ENCODE data around the gene CDKAL1.
A peak's percentile ranks its signal among the peaks of the same experiment; 100 is the strongest.
"Not testable (repeated sequence)": the region's sequence is repeated elsewhere in the genome, so short reads cannot be mapped to it uniquely, and the experiment has no call there.

The CDKAL1 gene

GRCh38 chr6:20756584-20757147 lies 222.4 kb downstream of the CDKAL1 start:
- H3K27me3 ChIP-seq (replicated peaks in 2 of 5; ENCODE audit: control insufficient read depth in 4 of 5, insufficient read depth in 5 of 5, low read length in 4 of 5); H3K36me3 ChIP-seq (ENCODE audit: control insufficient read depth in 4 of 4, insufficient read depth in 4 of 4, low read length in 3 of 4); POLR2A ChIA-PET; CTCF ChIA-PET; H3K9me3 ChIP-seq (ENCODE audit: control extremely low read depth in 1 of 5, control insufficient read depth in 4 of 5, insufficient read depth in 2 of 5, low read depth in 1 of 5, low read length in 4 of 5); DNase-seq; H3K4me1 ChIP-seq (ENCODE audit: control extremely low read depth in 1 of 4, control insufficient read depth in 4 of 4, insufficient read depth in 4 of 4, low read length in 3 of 4); H3K27ac ChIP-seq (ENCODE audit: insufficient read depth in 1 of 2, low read depth in 1 of 2, low read length in 2 of 2, poor library complexity in 1 of 2, severe bottlenecking in 2 of 2); H3K4me3 ChIP-seq (ENCODE audit: control insufficient read depth in 1 of 7, extremely low read depth in 1 of 7, insufficient read depth in 4 of 7, low read depth in 2 of 7, low read length in 6 of 7): not testable (repeated sequence)
- 100% methylated on average over 1 of the region's 2 CpGs for WGBS (ENCODE audit: insufficient coverage)

GRCh38 chr6:20757761-20758160 lies 223.5 kb downstream of the CDKAL1 start:
- DNase-seq: no peak
- ChIA-PET POLR2A (no interaction called here), CTCF (no interaction called here)
- peaks cover 0 to 6% (median 4%) of the 10 kb centered on the region in 5 experiments for H3K9me3 ChIP-seq (ENCODE audit: control extremely low read depth in 1 of 5, control insufficient read depth in 4 of 5, insufficient read depth in 2 of 5, low read depth in 1 of 5, low read length in 4 of 5)
- H3K27ac ChIP-seq (ENCODE audit: insufficient read depth in 1 of 2, low read depth in 1 of 2, low read length in 2 of 2, poor library complexity in 1 of 2, severe bottlenecking in 2 of 2): no peak overlapping the region
- WGBS (ENCODE audit: insufficient coverage): no CpG with 5 or more reads among the region's 2 CpGs
- H3K36me3 ChIP-seq (ENCODE audit: control insufficient read depth in 4 of 4, insufficient read depth in 4 of 4, low read length in 3 of 4): peaks cover 0 to 7% (median 2%) of the 10 kb centered on the region in 4 experiments
- H3K4me3 ChIP-seq (ENCODE audit: control insufficient read depth in 1 of 7, extremely low read depth in 1 of 7, insufficient read depth in 4 of 7, low read depth in 2 of 7, low read length in 6 of 7): no peak overlapping the region
- no peaks in the 10 kb centered on the region for H3K27me3 ChIP-seq (replicated peaks in 2 of 5; ENCODE audit: control insufficient read depth in 4 of 5, insufficient read depth in 5 of 5, low read length in 4 of 5)
- no peaks in the 10 kb centered on the region for H3K4me1 ChIP-seq (ENCODE audit: control extremely low read depth in 1 of 4, control insufficient read depth in 4 of 4, insufficient read depth in 4 of 4, low read length in 3 of 4)

- H3K4me3 ChIP-seq (ENCODE audit: control insufficient read depth in 1 of 7, extremely low read depth in 1 of 7, insufficient read depth in 4 of 7, low read depth in 2 of 7, low read length in 6 of 7): no peak overlapping the region
- H3K36me3 ChIP-seq (ENCODE audit: control insufficient read depth in 4 of 4, insufficient read depth in 4 of 4, low read length in 3 of 4): peaks cover 0 to 5% (median 1%) of the 10 kb centered on the region in 4 experiments
- H3K4me1 ChIP-seq (ENCODE audit: control extremely low read depth in 1 of 4, control insufficient read depth in 4 of 4, insufficient read depth in 4 of 4, low read length in 3 of 4): peaks cover 0 to 4% (median 0%) of the 10 kb centered on the region in 4 experiments
- ChIA-PET CTCF (interaction anchor here (1.2 kb wide), 1 partner anchor 12 kb away, joined by 3 read pairs; no protein-coding TSS in a partner anchor), POLR2A (no interaction called here)
- H3K27me3 ChIP-seq (replicated peaks in 2 of 5; ENCODE audit: control insufficient read depth in 4 of 5, insufficient read depth in 5 of 5, low read length in 4 of 5): no peaks in the 10 kb centered on the region
- H3K9me3 ChIP-seq (ENCODE audit: control extremely low read depth in 1 of 5, control insufficient read depth in 4 of 5, insufficient read depth in 2 of 5, low read depth in 1 of 5, low read length in 4 of 5): peaks cover 0 to 2% (median 0%) of the 10 kb centered on the region in 5 experiments
- no peak for DNase-seq
- WGBS (ENCODE audit: insufficient coverage): 100% methylated on average over 4 of the region's 4 CpGs
- H3K27ac ChIP-seq (ENCODE audit: insufficient read depth in 1 of 2, low read depth in 1 of 2, low read length in 2 of 2, poor library complexity in 1 of 2, severe bottlenecking in 2 of 2): no peak overlapping the region
Measured at GRCh38 chr6:20763296-20763695, 229.0 kb downstream of the CDKAL1 start.

- peak; percentile 63 to 95 (median 87) for DNase-seq
- WGBS (ENCODE audit: insufficient coverage): no CpG with 5 or more reads among the region's 3 CpGs
- H3K9me3 ChIP-seq (ENCODE audit: control extremely low read depth in 1 of 5, control insufficient read depth in 4 of 5, insufficient read depth in 2 of 5, low read depth in 1 of 5, low read length in 4 of 5): no peaks in the 10 kb centered on the region
- peak overlapping the region in 1 of 7 experiments; percentile 4 for H3K4me3 ChIP-seq (ENCODE audit: control insufficient read depth in 1 of 7, extremely low read depth in 1 of 7, insufficient read depth in 4 of 7, low read depth in 2 of 7, low read length in 6 of 7)
- H3K27ac ChIP-seq (ENCODE audit: insufficient read depth in 1 of 2, low read depth in 1 of 2, low read length in 2 of 2, poor library complexity in 1 of 2, severe bottlenecking in 2 of 2): peak overlapping the region; percentile 55 to 65
- H3K36me3 ChIP-seq (ENCODE audit: control insufficient read depth in 4 of 4, insufficient read depth in 4 of 4, low read length in 3 of 4): peaks cover 0 to 3% (median 0%) of the 10 kb centered on the region in 4 experiments
- ChIA-PET POLR2A (no interaction called here), CTCF (interaction anchor here (1.1 kb wide), 1 partner anchor 21 kb away, joined by 4 read pairs; no protein-coding TSS in a partner anchor)
- peaks cover 9 to 39% (median 18%) of the 10 kb centered on the region in 4 experiments for H3K4me1 ChIP-seq (ENCODE audit: control extremely low read depth in 1 of 4, control insufficient read depth in 4 of 4, insufficient read depth in 4 of 4, low read length in 3 of 4)
- H3K27me3 ChIP-seq (replicated peaks in 2 of 5; ENCODE audit: control insufficient read depth in 4 of 5, insufficient read depth in 5 of 5, low read length in 4 of 5): no peaks in the 10 kb centered on the region
Measured at GRCh38 chr6:20769631-20770030, 235.4 kb downstream of the CDKAL1 start.

- Histone ChIP-seq H3K36me3 (ENCODE audit: control insufficient read depth in 4 of 4, insufficient read depth in 4 of 4, low read length in 3 of 4) (peaks cover 0 to 3% (median 0%) of the 10 kb centered on the region in 4 experiments), H3K4me1 (ENCODE audit: control extremely low read depth in 1 of 4, control insufficient read depth in 4 of 4, insufficient read depth in 4 of 4, low read length in 3 of 4) (peaks cover 9 to 39% (median 18%) of the 10 kb centered on the region in 4 experiments), H3K9me3 (ENCODE audit: control extremely low read depth in 1 of 5, control insufficient read depth in 4 of 5, insufficient read depth in 2 of 5, low read depth in 1 of 5, low read length in 4 of 5) (no peaks in the 10 kb centered on the region), H3K27me3 (replicated peaks in 2 of 5; ENCODE audit: control insufficient read depth in 4 of 5, insufficient read depth in 5 of 5, low read length in 4 of 5) (no peaks in the 10 kb centered on the region), H3K4me3 (ENCODE audit: control insufficient read depth in 1 of 7, extremely low read depth in 1 of 7, insufficient read depth in 4 of 7, low read depth in 2 of 7, low read length in 6 of 7) (peak overlapping the region in 1 of 7 experiments; percentile 26), H3K27ac (ENCODE audit: insufficient read depth in 1 of 2, low read depth in 1 of 2, low read length in 2 of 2, poor library complexity in 1 of 2, severe bottlenecking in 2 of 2) (peak overlapping the region; percentile 30 to 65)
- ChIA-PET CTCF (interaction anchor here (1.3 kb wide), 2 partner anchors 18 to 32 kb away, joined by 3 to 4 read pairs; no protein-coding TSS in a partner anchor), POLR2A (no interaction called here)
- DNase-seq: peak in 2 of 3 donors; percentile 25 to 42
- WGBS (ENCODE audit: insufficient coverage): no CpG with 5 or more reads among the region's 1 CpG
Measured at GRCh38 chr6:20770773-20771172, 236.5 kb downstream of the CDKAL1 start.

GRCh38 chr6:20771409-20771808 lies 237.2 kb downstream of the CDKAL1 start:
- Histone ChIP-seq H3K27me3 (replicated peaks in 2 of 5; ENCODE audit: control insufficient read depth in 4 of 5, insufficient read depth in 5 of 5, low read length in 4 of 5) (no peaks in the 10 kb centered on the region), H3K27ac (ENCODE audit: insufficient read depth in 1 of 2, low read depth in 1 of 2, low read length in 2 of 2, poor library complexity in 1 of 2, severe bottlenecking in 2 of 2) (peak overlapping the region in 1 of 2 experiments; percentile 30), H3K36me3 (ENCODE audit: control insufficient read depth in 4 of 4, insufficient read depth in 4 of 4, low read length in 3 of 4) (peaks cover 0 to 3% (median 0%) of the 10 kb centered on the region in 4 experiments), H3K4me1 (ENCODE audit: control extremely low read depth in 1 of 4, control insufficient read depth in 4 of 4, insufficient read depth in 4 of 4, low read length in 3 of 4) (peaks cover 9 to 39% (median 18%) of the 10 kb centered on the region in 4 experiments), H3K9me3 (ENCODE audit: control extremely low read depth in 1 of 5, control insufficient read depth in 4 of 5, insufficient read depth in 2 of 5, low read depth in 1 of 5, low read length in 4 of 5) (no peaks in the 10 kb centered on the region), H3K4me3 (ENCODE audit: control insufficient read depth in 1 of 7, extremely low read depth in 1 of 7, insufficient read depth in 4 of 7, low read depth in 2 of 7, low read length in 6 of 7) (no peak overlapping the region)
- ChIA-PET POLR2A (no interaction called here), CTCF (interaction anchor here (1.3 kb wide), 2 partner anchors 17 to 32 kb away, joined by 3 to 4 read pairs; no protein-coding TSS in a partner anchor)
- 73% methylated on average over 4 of the region's 6 CpGs for WGBS (ENCODE audit: insufficient coverage)
- DNase-seq: no peak

- ChIA-PET POLR2A (no interaction called here), CTCF (interaction anchor here (1.6 kb wide), 1 partner anchor 11 kb away, joined by 3 read pairs; no protein-coding TSS in a partner anchor)
- WGBS (ENCODE audit: insufficient coverage): 100% methylated on average over 1 of the region's 1 CpG
- peaks cover 0 to 2% (median 0%) of the 10 kb centered on the region in 4 experiments for H3K36me3 ChIP-seq (ENCODE audit: control insufficient read depth in 4 of 4, insufficient read depth in 4 of 4, low read length in 3 of 4)
- H3K27ac ChIP-seq (ENCODE audit: insufficient read depth in 1 of 2, low read depth in 1 of 2, low read length in 2 of 2, poor library complexity in 1 of 2, severe bottlenecking in 2 of 2): no peak overlapping the region
- no peaks in the 10 kb centered on the region for H3K9me3 ChIP-seq (ENCODE audit: control extremely low read depth in 1 of 5, control insufficient read depth in 4 of 5, insufficient read depth in 2 of 5, low read depth in 1 of 5, low read length in 4 of 5)
- DNase-seq: no peak
- peaks cover 9 to 34% (median 21%) of the 10 kb centered on the region in 4 experiments for H3K4me1 ChIP-seq (ENCODE audit: control extremely low read depth in 1 of 4, control insufficient read depth in 4 of 4, insufficient read depth in 4 of 4, low read length in 3 of 4)
- H3K4me3 ChIP-seq (ENCODE audit: control insufficient read depth in 1 of 7, extremely low read depth in 1 of 7, insufficient read depth in 4 of 7, low read depth in 2 of 7, low read length in 6 of 7): no peak overlapping the region
- no peaks in the 10 kb centered on the region for H3K27me3 ChIP-seq (replicated peaks in 2 of 5; ENCODE audit: control insufficient read depth in 4 of 5, insufficient read depth in 5 of 5, low read length in 4 of 5)
Measured at GRCh38 chr6:20773822-20774221, 239.6 kb downstream of the CDKAL1 start.

All from common myeloid progenitor, CD34-positive (primary cell).